GM12874 (cell line): Measurements from ENCODE around the gene FRMD4A.

Experiments
- TF ChIP-seq, protein P1 (sequence below): IDR thresholded peaks from 2 replicates; pipeline ENCODE4 v1.5.1; 2011; ENCODE audit warnings: low read depth, mild to moderate bottlenecking, control low read depth, low read length, moderate library complexity; ENCODE audit not compliant: insufficient read depth

The FRMD4A gene

DNA sequence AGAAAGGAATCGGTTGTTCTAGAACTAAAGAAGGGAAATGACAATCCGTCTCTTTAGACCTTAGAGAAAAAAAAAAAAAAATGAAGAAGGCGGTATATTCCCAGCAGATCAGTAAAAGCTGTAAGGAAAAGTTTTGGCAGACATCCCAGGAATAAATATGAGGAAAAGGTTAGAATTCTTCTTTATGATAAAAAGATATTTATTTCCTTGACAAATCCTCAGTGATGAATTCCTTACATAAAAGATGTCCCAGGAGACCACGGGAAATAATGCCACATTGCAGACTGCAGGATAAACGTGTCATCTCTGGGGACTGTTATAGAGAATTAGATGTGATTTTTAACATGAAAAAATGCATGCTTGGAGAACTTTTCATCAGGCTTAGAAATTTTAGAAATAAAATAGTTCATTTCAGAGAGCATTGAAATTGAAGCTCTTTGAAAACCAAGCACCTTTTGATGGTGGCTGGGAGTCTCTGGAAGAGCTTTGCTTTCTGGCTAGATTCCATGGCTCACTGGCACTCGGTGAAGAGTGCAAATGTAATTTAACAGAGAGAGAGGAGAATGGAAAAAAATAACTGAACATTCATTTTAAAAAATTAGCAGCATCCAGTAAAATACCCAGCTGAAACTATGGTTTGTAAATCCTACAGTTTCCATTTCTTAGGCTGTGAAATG is 645.8 kb downstream of the FRMD4A start:
- TF ChIP-seq, protein P1, sequence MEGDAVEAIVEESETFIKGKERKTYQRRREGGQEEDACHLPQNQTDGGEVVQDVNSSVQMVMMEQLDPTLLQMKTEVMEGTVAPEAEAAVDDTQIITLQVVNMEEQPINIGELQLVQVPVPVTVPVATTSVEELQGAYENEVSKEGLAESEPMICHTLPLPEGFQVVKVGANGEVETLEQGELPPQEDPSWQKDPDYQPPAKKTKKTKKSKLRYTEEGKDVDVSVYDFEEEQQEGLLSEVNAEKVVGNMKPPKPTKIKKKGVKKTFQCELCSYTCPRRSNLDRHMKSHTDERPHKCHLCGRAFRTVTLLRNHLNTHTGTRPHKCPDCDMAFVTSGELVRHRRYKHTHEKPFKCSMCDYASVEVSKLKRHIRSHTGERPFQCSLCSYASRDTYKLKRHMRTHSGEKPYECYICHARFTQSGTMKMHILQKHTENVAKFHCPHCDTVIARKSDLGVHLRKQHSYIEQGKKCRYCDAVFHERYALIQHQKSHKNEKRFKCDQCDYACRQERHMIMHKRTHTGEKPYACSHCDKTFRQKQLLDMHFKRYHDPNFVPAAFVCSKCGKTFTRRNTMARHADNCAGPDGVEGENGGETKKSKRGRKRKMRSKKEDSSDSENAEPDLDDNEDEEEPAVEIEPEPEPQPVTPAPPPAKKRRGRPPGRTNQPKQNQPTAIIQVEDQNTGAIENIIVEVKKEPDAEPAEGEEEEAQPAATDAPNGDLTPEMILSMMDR = no peak

DNA sequence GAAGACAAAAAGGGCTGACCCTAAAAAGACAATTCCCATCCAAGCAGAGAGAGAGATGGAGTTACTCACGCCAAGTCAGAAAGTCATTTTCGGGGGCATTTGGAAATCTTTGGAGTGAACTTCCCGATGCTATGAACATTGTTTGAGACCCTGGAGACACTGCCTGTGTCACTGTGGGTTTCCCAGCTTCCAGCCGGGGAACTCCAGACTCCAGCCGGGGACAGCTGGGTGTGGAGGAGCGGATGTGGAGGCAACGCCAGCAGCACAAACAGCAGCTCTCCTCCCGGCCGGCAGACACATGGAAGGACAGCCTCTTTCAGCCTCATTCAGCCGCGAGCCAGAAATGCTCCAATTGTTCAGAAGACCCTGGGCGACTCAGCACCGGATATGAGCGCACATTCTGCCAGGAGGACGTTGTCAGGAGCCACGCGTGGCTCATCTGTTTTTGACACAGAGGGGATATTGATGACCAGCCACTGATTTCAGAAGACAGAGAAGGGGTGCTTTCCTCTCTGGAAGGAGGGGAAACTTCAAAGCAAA is 646.4 kb downstream of the FRMD4A start:
- TF ChIP-seq, protein P1 = no peak

DNA sequence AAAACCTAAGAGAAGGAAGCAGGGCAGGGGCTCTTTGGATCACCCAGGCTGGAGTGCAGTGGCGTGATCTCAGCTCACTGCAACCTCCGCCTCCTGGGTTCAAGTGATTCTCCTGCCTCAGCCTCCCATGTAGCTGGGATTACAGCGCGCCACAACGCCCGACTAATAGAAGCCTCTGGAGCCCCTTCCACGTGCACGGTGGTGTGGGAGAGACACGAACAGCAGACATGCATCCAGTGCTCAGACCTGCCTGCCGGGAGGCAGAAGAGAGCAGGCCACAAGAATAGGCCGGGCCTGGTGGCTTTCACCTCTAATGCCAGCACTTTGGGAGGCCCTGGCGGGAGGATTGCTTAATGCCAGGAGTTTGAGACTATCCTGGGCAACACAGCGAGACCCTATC is 647.7 kb downstream of the FRMD4A start:
- TF ChIP-seq, protein P1 = no peak

DNA sequence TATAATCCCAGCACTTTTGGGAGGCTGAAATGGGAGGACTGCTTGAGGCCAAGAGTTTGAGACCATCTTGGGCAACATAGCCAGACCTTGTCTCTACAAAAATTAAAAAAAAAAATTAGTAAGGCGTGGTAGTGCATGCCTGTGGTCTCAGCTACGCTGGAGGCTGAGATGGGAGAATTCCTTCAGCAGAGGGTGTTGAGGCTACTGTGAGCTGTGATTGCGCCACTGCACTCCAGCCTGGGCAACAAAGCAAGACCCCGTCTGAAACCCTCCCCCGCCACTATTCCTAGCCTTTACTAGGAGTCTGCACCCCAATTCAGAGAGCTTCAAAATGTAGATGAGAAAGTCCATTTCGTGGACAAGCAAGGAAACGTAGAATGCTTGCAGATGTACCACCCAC is 648.8 kb downstream of the FRMD4A start:
- TF ChIP-seq, protein P1 = no peak

DNA sequence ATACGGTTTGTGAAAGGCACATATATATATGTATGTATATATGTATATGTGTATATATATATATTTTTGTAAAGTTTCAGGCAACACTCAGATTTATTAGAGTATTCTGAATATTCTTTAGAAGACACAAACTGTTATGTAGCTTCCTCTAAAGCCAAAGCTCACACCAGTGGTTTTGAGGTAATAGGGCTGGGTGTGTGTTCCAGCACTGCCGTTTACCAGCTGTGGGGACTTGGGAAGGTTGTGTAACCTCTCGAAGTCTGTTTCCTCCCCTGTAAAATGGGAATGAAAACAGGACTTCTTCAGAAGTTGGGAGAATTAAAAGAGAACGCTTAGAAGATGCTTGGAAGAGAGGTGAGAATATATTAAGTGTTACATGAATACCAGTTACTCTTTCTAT is 649.2 kb downstream of the FRMD4A start:
- TF ChIP-seq, protein P1 = no peak

DNA sequence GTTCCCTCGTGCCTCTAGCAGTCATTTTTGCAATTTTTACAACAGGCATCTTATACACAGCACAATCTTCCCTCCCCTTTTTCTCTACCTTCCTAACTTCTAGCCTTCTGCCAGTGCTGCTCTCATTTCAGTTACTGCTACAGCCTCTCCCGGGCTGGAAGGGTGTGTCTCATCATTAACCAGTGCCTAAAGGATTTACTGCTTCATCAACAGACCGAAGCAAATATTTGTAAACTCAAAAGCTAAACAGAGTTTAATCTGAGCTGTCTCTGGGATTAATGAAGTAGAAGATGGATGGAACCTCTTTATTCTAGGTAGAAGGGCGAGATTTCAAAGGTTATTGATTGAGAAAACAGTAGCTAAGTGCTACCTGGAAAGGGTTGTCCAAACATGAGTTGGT is 649.6 kb downstream of the FRMD4A start:
- TF ChIP-seq, protein P1 = no peak

DNA sequence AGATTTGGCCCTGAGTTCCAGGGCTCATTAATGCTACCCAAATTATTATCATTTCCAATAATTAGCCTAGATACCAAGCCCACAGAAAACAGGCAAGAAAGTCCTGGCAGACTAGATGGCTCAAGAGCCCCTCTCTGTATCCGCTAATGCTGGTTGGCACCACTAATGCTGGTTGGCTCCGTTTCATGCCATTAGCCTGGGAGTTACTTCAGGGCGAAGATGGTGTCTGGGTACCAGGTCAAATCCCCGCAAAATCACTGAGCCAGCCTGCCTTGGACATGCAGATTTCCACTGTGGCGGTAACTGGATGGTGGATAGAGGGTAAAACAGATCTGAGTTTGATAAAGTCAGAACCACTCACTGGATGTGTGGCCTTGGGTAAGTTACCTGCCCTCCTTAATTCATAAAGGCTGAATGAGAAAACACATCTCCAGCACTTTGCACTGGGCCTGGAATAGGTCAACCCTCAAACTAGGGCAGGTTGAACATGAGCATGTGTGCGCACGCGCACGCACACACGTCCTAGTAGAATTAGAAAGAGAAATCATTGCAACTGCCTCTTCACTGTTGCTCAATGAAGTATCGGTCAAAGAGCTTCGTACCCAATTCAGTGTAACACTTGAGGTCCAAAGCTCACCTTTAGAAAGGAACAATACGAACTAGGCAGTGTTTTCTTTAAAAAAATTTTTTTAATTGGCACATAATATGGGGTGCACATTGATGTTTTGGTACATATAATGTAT is 652.5 kb downstream of the FRMD4A start:
- TF ChIP-seq, protein P1 = no peak
